ENCODE results near the gene CP. TPM values are rescaled to one million over a fixed set of nuclear protein-coding genes. Genes with fewer than 3 reads are reported as not detected.

CP gene
- total and polyA plus RNA-seq, 2 donors (not counting 1 experiment from before 2014, with no cell fraction given) = not detected

DNA sequence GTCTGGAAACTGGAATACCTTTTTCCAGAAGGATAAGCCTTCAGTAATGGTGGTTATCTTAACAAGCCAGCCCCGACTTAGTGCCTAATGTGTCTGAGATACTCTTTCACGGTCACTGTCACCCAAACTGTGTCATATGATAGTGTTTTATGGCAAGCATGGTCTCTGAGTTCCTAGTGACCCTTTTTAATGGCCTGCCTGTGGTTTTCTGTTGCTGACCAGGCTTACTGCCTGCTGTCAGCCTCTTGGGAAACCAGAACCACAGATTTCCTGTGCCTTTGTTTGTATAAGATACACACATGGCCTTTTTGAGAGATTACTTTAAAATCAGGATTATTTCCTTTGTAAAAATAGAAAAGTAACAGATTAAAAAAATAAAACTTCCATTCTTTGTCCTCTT, 69.8 kb downstream of the CP start:
- Mint-ChIP-seq H3K27me3 (no peaks in the 10 kb centered on the region), H3K4me1 (peaks cover 34% of the 10 kb centered on the region), H3K27ac (peak overlapping the region; percentile 61), H3K4me3 (no peak overlapping the region), H3K9me3 (ENCODE audit: insufficient read depth) (no peaks in the 10 kb centered on the region)
- ATAC-seq (ENCODE audit: low read depth) = no peak
- Histone ChIP-seq H3K4me1 (ENCODE audit: control insufficient read depth in 2 of 2, insufficient read depth in 2 of 2, low read length in 2 of 2) (peaks cover 25 to 30% of the 10 kb centered on the region in 2 donors), H3K79me2 (ENCODE audit: control insufficient read depth, insufficient read depth, low read length) (peaks cover 32% of the 10 kb centered on the region), H2AFZ (ENCODE audit: insufficient read depth, low read depth, low read length, poor library complexity, severe bottlenecking) (no peak overlapping the region), H4K20me1 (ENCODE audit: control insufficient read depth, insufficient read depth, low read length, poor library complexity, severe bottlenecking) (peaks cover 6% of the 10 kb centered on the region), H3K36me3 (replicated peaks in 1 of 2; ENCODE audit: control extremely low read depth in 1 of 2, control insufficient read depth in 1 of 2, extremely low read depth in 1 of 2, insufficient read depth in 2 of 2, low read length in 1 of 2) (peaks cover 1 to 66% of the 10 kb centered on the region in 2 experiments), H3K4me2 (replicated peaks; ENCODE audit: low read depth, low read length, poor library complexity, severe bottlenecking) (peak overlapping the region; percentile 23), H3K9me3 (ENCODE audit: control extremely low read depth in 1 of 3, control insufficient read depth in 2 of 3, insufficient read depth in 1 of 3, low read length in 2 of 3) (no peaks in the 10 kb centered on the region), H3K9ac (ENCODE audit: low read length) (no peak overlapping the region), H3K27me3 (replicated peaks in 1 of 4; ENCODE audit: control extremely low read depth in 1 of 4, control insufficient read depth in 3 of 4, insufficient read depth in 4 of 4, low read length in 3 of 4) (no peaks in the 10 kb centered on the region), H3K4me3 (ENCODE audit: control extremely low read depth in 1 of 5, extremely low read depth in 1 of 5, insufficient read depth in 1 of 5, low read depth in 2 of 5, low read length in 4 of 5) (no peak overlapping the region), H3K27ac (ENCODE audit: low read length in 2 of 2) (peak overlapping the region in 1 of 2 donors; percentile 30)
- WGBS (ENCODE audit: insufficient coverage) = 31% methylated on average over 2 of the region's 2 CpGs
- ChIA-PET POLR2A (no interaction called here), CTCF (interaction anchor here (0.7 to 4.0 kb wide), 2 partner anchors 32 to 198 kb away, joined by 4 to 15 read pairs; no protein-coding TSS in a partner anchor)
- intact Hi-C loops (cut with micrococcal nuclease) = no loop called here
- no peak for DNase-seq
- TF ChIP-seq EZH2 (IDR thresholded peaks at IDR 0.05; ENCODE audit: borderline replicate concordance, insufficient read depth, low read depth, low read length, poor library complexity, severe bottlenecking) = no peak
- TF ChIP-seq, protein P1, sequence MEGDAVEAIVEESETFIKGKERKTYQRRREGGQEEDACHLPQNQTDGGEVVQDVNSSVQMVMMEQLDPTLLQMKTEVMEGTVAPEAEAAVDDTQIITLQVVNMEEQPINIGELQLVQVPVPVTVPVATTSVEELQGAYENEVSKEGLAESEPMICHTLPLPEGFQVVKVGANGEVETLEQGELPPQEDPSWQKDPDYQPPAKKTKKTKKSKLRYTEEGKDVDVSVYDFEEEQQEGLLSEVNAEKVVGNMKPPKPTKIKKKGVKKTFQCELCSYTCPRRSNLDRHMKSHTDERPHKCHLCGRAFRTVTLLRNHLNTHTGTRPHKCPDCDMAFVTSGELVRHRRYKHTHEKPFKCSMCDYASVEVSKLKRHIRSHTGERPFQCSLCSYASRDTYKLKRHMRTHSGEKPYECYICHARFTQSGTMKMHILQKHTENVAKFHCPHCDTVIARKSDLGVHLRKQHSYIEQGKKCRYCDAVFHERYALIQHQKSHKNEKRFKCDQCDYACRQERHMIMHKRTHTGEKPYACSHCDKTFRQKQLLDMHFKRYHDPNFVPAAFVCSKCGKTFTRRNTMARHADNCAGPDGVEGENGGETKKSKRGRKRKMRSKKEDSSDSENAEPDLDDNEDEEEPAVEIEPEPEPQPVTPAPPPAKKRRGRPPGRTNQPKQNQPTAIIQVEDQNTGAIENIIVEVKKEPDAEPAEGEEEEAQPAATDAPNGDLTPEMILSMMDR (IDR thresholded peaks at IDR 0.05) = no peak

DNA sequence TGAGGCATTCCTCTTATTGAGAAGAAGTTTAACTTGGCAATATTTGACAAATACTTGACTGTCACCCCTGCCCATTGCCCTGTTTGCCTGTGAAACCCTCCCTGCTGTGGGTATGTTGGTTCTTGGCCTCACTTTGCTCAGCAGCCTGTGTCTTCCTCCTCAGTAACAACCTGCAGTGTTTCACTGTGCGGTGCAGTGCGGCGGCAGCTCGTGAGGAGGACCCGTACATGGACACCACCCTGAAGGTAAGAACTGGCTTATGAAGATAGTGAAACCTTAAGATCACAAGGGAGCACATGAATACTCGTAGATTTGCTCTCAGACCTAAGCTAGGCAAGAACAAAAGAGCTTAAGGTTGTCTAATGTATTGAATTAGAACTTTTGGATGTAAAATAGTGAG, 71.2 kb downstream of the CP start:
- Histone ChIP-seq H3K9ac (ENCODE audit: low read length) (no peak overlapping the region), H3K27me3 (replicated peaks in 1 of 4; ENCODE audit: control extremely low read depth in 1 of 4, control insufficient read depth in 3 of 4, insufficient read depth in 4 of 4, low read length in 3 of 4) (no peaks in the 10 kb centered on the region), H3K9me3 (ENCODE audit: control extremely low read depth in 1 of 3, control insufficient read depth in 2 of 3, insufficient read depth in 1 of 3, low read length in 2 of 3) (no peaks in the 10 kb centered on the region), H3K4me1 (ENCODE audit: control insufficient read depth in 2 of 2, insufficient read depth in 2 of 2, low read length in 2 of 2) (peaks cover 36 to 44% of the 10 kb centered on the region in 2 donors), H3K79me2 (ENCODE audit: control insufficient read depth, insufficient read depth, low read length) (peaks cover 32% of the 10 kb centered on the region), H3K27ac (ENCODE audit: low read length in 2 of 2) (peak overlapping the region; percentile 33 to 84), H3K4me3 (ENCODE audit: control extremely low read depth in 1 of 5, extremely low read depth in 1 of 5, insufficient read depth in 1 of 5, low read depth in 2 of 5, low read length in 4 of 5) (no peak overlapping the region), H2AFZ (ENCODE audit: insufficient read depth, low read depth, low read length, poor library complexity, severe bottlenecking) (no peak overlapping the region), H3K36me3 (replicated peaks in 1 of 2; ENCODE audit: control extremely low read depth in 1 of 2, control insufficient read depth in 1 of 2, extremely low read depth in 1 of 2, insufficient read depth in 2 of 2, low read length in 1 of 2) (peaks cover 1 to 54% of the 10 kb centered on the region in 2 experiments), H3K4me2 (replicated peaks; ENCODE audit: low read depth, low read length, poor library complexity, severe bottlenecking) (no peak overlapping the region), H4K20me1 (ENCODE audit: control insufficient read depth, insufficient read depth, low read length, poor library complexity, severe bottlenecking) (peaks cover 4% of the 10 kb centered on the region)
- ATAC-seq (ENCODE audit: low read depth) (no peak), DNase-seq (no peak)
- no peak for TF ChIP-seq EZH2 (IDR thresholded peaks at IDR 0.05; ENCODE audit: borderline replicate concordance, insufficient read depth, low read depth, low read length, poor library complexity, severe bottlenecking)
- TF ChIP-seq, protein P1 (IDR thresholded peaks at IDR 0.05) = no peak
- Mint-ChIP-seq H3K27ac (peak overlapping the region; percentile 84), H3K4me3 (no peak overlapping the region), H3K4me1 (peaks cover 36% of the 10 kb centered on the region), H3K9me3 (ENCODE audit: insufficient read depth) (no peaks in the 10 kb centered on the region), H3K27me3 (no peaks in the 10 kb centered on the region)
- POLR2A ChIA-PET = no interaction called here
- 100% methylated on average over 3 of the region's 6 CpGs for WGBS (ENCODE audit: insufficient coverage)
- CTCF ChIA-PET = interaction anchor here (4.0 kb wide), 1 partner anchor 30 kb away, joined by 15 read pairs; no protein-coding TSS in a partner anchor
- intact Hi-C loops (cut with micrococcal nuclease) = no loop called here

Data from B cell (primary cell).